Measurements from ENCODE around the gene CLSTN2.

GRCh38 chr3:140096037-140096436 is 161.1 kb downstream of the CLSTN2 start:
- TF ChIP-seq CTCF (conservative IDR thresholded peaks at IDR 0.05; ENCODE audit: low read depth, low read length) (no peak), POLR2A (IDR thresholded peaks at IDR 0.05; ENCODE audit: low read depth, low read length) (no peak), CEBPB (IDR thresholded peaks at IDR 0.05; ENCODE audit: low read depth, low read length) (no peak), RAD21 (IDR thresholded peaks at IDR 0.05; ENCODE audit: low read length) (no peak), ELK1 (IDR thresholded peaks at IDR 0.05; ENCODE audit: borderline replicate concordance, low read depth, low read length) (no peak), SMC3 (IDR thresholded peaks at IDR 0.05; ENCODE audit: low read depth, low read length) (no peak), FOS (IDR thresholded peaks at IDR 0.05; ENCODE audit: low read depth, low read length) (no peak), NFE2L2 (IDR thresholded peaks at IDR 0.05; ENCODE audit: low read depth, low read length) (no peak)

Measured in IMR-90 (cell line).